K562 (cell line): ENCODE data around the gene LMAN2L.

Source experiments
- ADNP ChIP-seq: fragments of 200-800 bp; sonication (Bioruptor generic); IDR thresholded peaks from 2 replicates; pipeline ENCODE4 v1.6.1; 2016; ENCODE audit warnings: missing genetic modification characterization, missing compliant biosample characterization
- ARNT ChIP-seq, 2 experiments: fragments of 450-650 bp; IDR thresholded peaks; 2 replicates each; pipeline ENCODE4 v1.6.1; 2016; ENCODE audit warnings: mild to moderate bottlenecking in 1 of 2
- CEBPB ChIP-seq: fragments of 450-650 bp; IDR thresholded peaks from 2 replicates; pipeline ENCODE4 v1.6.1; 2016; ENCODE audit warnings: missing genetic modification characterization, missing compliant biosample characterization
- CTCF ChIP-seq, 3 experiments: IDR thresholded peaks in 2 of 3; conservative IDR thresholded peaks in 1 of 3; 2 replicates each; pipeline ENCODE4 v1.5.1; 2011 to 2012; ENCODE audit warnings: low read length in 3 of 3, mild to moderate bottlenecking in 3 of 3, control low read depth in 2 of 3, improper control_type of control experiment in 1 of 3, inconsistent platforms in 1 of 3, low read depth in 1 of 3, mixed read lengths in 1 of 3, moderate library complexity in 1 of 3; ENCODE audit not compliant: insufficient read depth in 2 of 3
- ELF4 ChIP-seq: fragments of 450-650 bp; formaldehyde crosslinking; IDR thresholded peaks from 2 replicates; pipeline ENCODE4 v1.4.0; 2022; ENCODE audit warnings: missing genetic modification characterization
- EZH2 ChIP-seq: IDR thresholded peaks from 2 replicates; pipeline ENCODE4 v1.6.1; 2012; ENCODE audit warnings: low read depth, mild to moderate bottlenecking, inconsistent platforms, low read length, borderline replicate concordance
- FOSL1 ChIP-seq: fragments of 200-800 bp; sonication (Bioruptor generic); conservative IDR thresholded peaks from 2 replicates; pipeline ENCODE4 v1.6.1; 2016; ENCODE audit warnings: missing genetic modification characterization, missing compliant biosample characterization
- IRF1 ChIP-seq: sonication (generic); formaldehyde crosslinking; IDR thresholded peaks from 2 replicates; pipeline ENCODE4 v1.8.0; 2022; ENCODE audit warnings: missing genetic modification reagents, mild to moderate bottlenecking, borderline replicate concordance
- POLR2AphosphoS5 ChIP-seq: IDR thresholded peaks from 2 replicates; pipeline ENCODE4 v1.6.1; 2011; ENCODE audit warnings: mild to moderate bottlenecking, low read depth, low read length, moderate library complexity; ENCODE audit not compliant: control insufficient read depth, insufficient read depth
- RCOR1 ChIP-seq, 2 experiments: IDR thresholded peaks; 2 replicates each; pipeline ENCODE4 v1.6.1; 2012; ENCODE audit warnings: low read depth in 2 of 2, low read length in 2 of 2, borderline replicate concordance in 1 of 2, improper control_type of control experiment in 1 of 2
- REST ChIP-seq, 2 experiments: fragments of 450-650 bp; formaldehyde crosslinking in 1 of 2; IDR thresholded peaks; 2 replicates each; pipeline versions ENCODE4 v1.4.0 to v1.6.1; 2014 to 2020; ENCODE audit warnings: mild to moderate bottlenecking in 2 of 2, borderline replicate concordance in 1 of 2, low read depth in 1 of 2
- ZNF165 ChIP-seq: fragments of 250-450 bp; sonication (Bioruptor Pico); IDR thresholded peaks from 2 replicates; pipeline ENCODE4 v1.4.0; 2020; ENCODE audit warnings: borderline replicate concordance
- ZNF76 ChIP-seq: fragments of 250-450 bp; sonication (Bioruptor Pico); IDR thresholded peaks from 2 replicates; pipeline ENCODE4 v1.4.0; 2020; ENCODE audit warnings: mild to moderate bottlenecking, moderate library complexity, borderline replicate concordance

- no peak for TF ChIP-seq REST (IDR thresholded peaks at IDR 0.05; ENCODE audit: borderline replicate concordance)
- TF ChIP-seq REST (CRISPR knock-in tag; IDR thresholded peaks at IDR 0.05; ENCODE audit: low read depth): no peak
- TF ChIP-seq RCOR1 (IDR thresholded peaks at IDR 0.05; ENCODE audit: borderline replicate concordance in 1 of 2, low read depth in 2 of 2, low read length in 2 of 2): no peak
- no peak for TF ChIP-seq ELF4 (CRISPR knock-in tag)
- no peak for TF ChIP-seq ZNF165 (CRISPR knock-in tag)
- no peak for TF ChIP-seq IRF1 (CRISPR knock-in tag)
- no peak for TF ChIP-seq ADNP (tag)
- TF ChIP-seq POLR2AphosphoS5: no peak
- no peak for TF ChIP-seq CTCF (IDR thresholded peaks at IDR 0.05 in 2 of 3, conservative IDR thresholded peaks at IDR 0.05 in 1 of 3; ENCODE audit: insufficient read depth in 2 of 3, low read depth in 1 of 3, low read length in 3 of 3)
- no peak for TF ChIP-seq EZH2
- TF ChIP-seq FOSL1 (tag): no peak
- TF ChIP-seq ARNT (IDR thresholded peaks at IDR 0.05): no peak
- no peak for TF ChIP-seq ZNF76
- no peak for TF ChIP-seq CEBPB (tag)
Measured at GRCh38 chr2:96730212-96730611, 9.7 kb downstream of the LMAN2L start.
